Embryonic facial prominence (tissue), 1 donor: ENCODE results near the gene KCNK3.
"Not testable (repeated sequence)": the region's sequence is repeated elsewhere in the genome, so short reads cannot be mapped to it uniquely, and the experiment has no call there.

Experiments used
- DNase-seq: peaks from one replicate; pipeline ENCODE4 v3.0.0-alpha.2; 2016; ENCODE audit errors: extremely low spot score

Gene KCNK3

GRCh38 chr2:26692279-26692896, at the start of gene KCNK3:
KCNK3 (plus strand) TSS chr2:26692722; CDS start chr2:26692876, 154 bp downstream.
- peak; percentile 9 for DNase-seq

GRCh38 chr2:26644188-26644835, 48.2 kb upstream of the KCNK3 start:
- no peak for DNase-seq

GRCh38 chr2:26645762-26646161, 46.8 kb upstream of the KCNK3 start:
- DNase-seq, result no peak

GRCh38 chr2:26646986-26647672, 45.4 kb upstream of the KCNK3 start:
- DNase-seq, result no peak

GRCh38 chr2:26647981-26648380, 44.5 kb upstream of the KCNK3 start:
- no peak for DNase-seq

GRCh38 chr2:26648516-26648915, 44.0 kb upstream of the KCNK3 start:
- DNase-seq, result no peak

- no peak for DNase-seq
These were observed 43.2 kb upstream of the KCNK3 start for GRCh38 chr2:26649322-26649721.

- DNase-seq, result no peak
These were observed 42.4 kb upstream of the KCNK3 start for GRCh38 chr2:26649992-26650712.

- DNase-seq, result no peak
These were observed 41.6 kb upstream of the KCNK3 start for GRCh38 chr2:26650713-26651469.

- no peak for DNase-seq
These were observed 41.1 kb upstream of the KCNK3 start for GRCh38 chr2:26651470-26651771.

- DNase-seq, result no peak
These were observed 40.7 kb upstream of the KCNK3 start for GRCh38 chr2:26651799-26652198.

- DNase-seq, result peak; percentile 82
These were observed 40.0 kb upstream of the KCNK3 start for GRCh38 chr2:26652361-26653041.

- no peak for DNase-seq
These were observed 39.1 kb upstream of the KCNK3 start for GRCh38 chr2:26653207-26654060.

GRCh38 chr2:26654061-26654340, 38.5 kb upstream of the KCNK3 start:
- DNase-seq, result no peak

GRCh38 chr2:26655120-26655519, 37.4 kb upstream of the KCNK3 start:
- not testable (repeated sequence) for DNase-seq

GRCh38 chr2:26655611-26656195, 36.8 kb upstream of the KCNK3 start:
- no peak for DNase-seq

GRCh38 chr2:26657265-26657664, 35.3 kb upstream of the KCNK3 start:
- no peak for DNase-seq

GRCh38 chr2:26658691-26659346, 33.7 kb upstream of the KCNK3 start:
- no peak for DNase-seq

GRCh38 chr2:26660363-26660962, 32.1 kb upstream of the KCNK3 start:
- DNase-seq, result no peak
